Natural killer cell treated with Interleukin-12 subunit alpha and Interleukin-12 subunit beta and Interleukin-15 and Interleukin-18, amount 100 ng/mL, for 72 hours (primary cell): ENCODE results near the gene CST2. TPM values are rescaled to one million over a fixed set of nuclear protein-coding genes. Genes with fewer than 3 reads are reported as not detected.
"Not testable (repeated sequence)": the region's sequence is repeated elsewhere in the genome, so short reads cannot be mapped to it uniquely, and the experiment has no call there.

Source experiments
- ATAC-seq, 2 donors: fragments of 150-1000 bp; cut with Tn5 transposase in 1 of 2; sonication (Bioruptor Pico), chemical (Tn5 transposase) in 1 of 2; 2 replicates each; pipeline ENCODE4 v1.10.0; 2021
- DNase-seq: peaks from one replicate; pipeline ENCODE4 v3.0.0; 2022; ENCODE audit warnings: low spot score
- H3K27ac Mint-ChIP-seq, 2 donors: 1 replicate in 1 of 2; 2 replicates in 1 of 2; pipeline ENCODE4 v1.8.0; 2022; ENCODE audit warnings: mixed read lengths in 2 of 2, mild to moderate bottlenecking in 1 of 2, moderate library complexity in 1 of 2
- H3K27me3 Mint-ChIP-seq, 2 donors: 1 replicate in 1 of 2; 2 replicates in 1 of 2; pipeline ENCODE4 v1.8.0; 2022; ENCODE audit warnings: mixed read lengths in 2 of 2
- H3K36me3 Mint-ChIP-seq: one replicate; pipeline ENCODE4 v1.8.0; 2022; ENCODE audit warnings: mixed read lengths
- H3K4me1 Mint-ChIP-seq, 2 donors: 1 replicate in 1 of 2; 2 replicates in 1 of 2; pipeline ENCODE4 v1.8.0; 2022; ENCODE audit warnings: low read depth in 2 of 2, mixed read lengths in 2 of 2, mild to moderate bottlenecking in 1 of 2
- H3K4me3 Mint-ChIP-seq: one replicate; pipeline ENCODE4 v1.8.0; 2022; ENCODE audit warnings: mixed read lengths
- H3K9me3 Mint-ChIP-seq: 2 replicates; pipeline ENCODE4 v1.8.0; 2022; ENCODE audit warnings: mixed read lengths
- total RNA-seq, 2 donors: library from RNA; stranded (reverse); gene quantifications; one replicate each; pipeline ENCODE4 v1.2.3, GENCODE V29; 2022

Gene CST2
- total RNA-seq, 2 donors from 2014 or later = not detected

DNA sequence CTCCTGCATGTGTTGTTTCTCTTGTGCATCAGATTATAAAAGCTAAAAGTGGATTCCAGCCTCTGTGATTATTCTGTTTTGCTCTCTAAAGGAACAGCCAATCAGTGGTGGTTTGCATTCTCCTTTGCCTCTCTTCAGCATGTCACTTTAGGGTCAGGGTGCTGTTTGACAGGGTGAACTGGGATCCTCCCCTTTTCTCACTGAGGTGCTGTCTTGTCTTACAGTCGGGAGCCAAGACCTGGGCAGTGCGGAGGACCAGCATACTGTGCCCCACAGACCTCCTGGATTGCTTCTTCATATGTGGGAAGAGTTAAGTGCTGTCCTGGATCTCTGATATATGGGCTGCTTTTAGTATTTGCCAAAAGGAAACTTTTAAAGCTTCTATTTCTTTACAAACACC lies 15.2 kb upstream of the CST2 start:
- Mint-ChIP-seq H3K4me1 (no peaks in the 10 kb centered on the region), H3K9me3 (peaks cover under 1% of the 10 kb centered on the region), H3K36me3 (no peaks in the 10 kb centered on the region), H3K27ac (no peak overlapping the region), H3K27me3 (peaks cover 26 to 49% of the 10 kb centered on the region in 2 donors), H3K4me3 (no peak overlapping the region)
- no peak for DNase-seq
- peak in 1 of 2 donors; percentile 56 for ATAC-seq

DNA sequence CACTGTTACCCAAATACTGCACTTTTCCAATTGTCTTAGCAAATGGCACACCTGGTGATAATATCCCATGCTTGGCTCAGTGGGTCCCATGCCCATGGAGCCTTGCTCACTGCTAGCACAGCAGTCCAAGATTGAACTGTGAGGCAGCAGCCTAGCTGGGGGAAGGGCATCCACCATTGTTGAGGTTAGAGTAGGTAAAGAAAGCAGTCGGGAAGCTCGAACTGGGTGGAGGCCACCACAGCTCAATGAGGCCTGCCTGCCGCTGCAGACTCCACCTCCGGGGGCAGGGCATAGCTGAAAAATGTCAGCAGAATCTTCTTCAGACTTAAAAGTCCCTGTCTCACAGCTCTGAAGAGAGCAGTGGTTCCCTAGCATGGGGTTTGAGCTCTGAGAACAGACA lies 9.2 kb upstream of the CST2 start:
- H3K4me1 Mint-ChIP-seq = peaks cover 5 to 7% of the 10 kb centered on the region in 2 donors
- no peak overlapping the region for H3K4me3 Mint-ChIP-seq
- DNase-seq = no peak
- H3K27ac Mint-ChIP-seq = no peak overlapping the region
- peaks cover 36 to 54% of the 10 kb centered on the region in 2 donors for H3K27me3 Mint-ChIP-seq
- H3K9me3 Mint-ChIP-seq = peaks cover 5% of the 10 kb centered on the region
- H3K36me3 Mint-ChIP-seq = no peaks in the 10 kb centered on the region
- no peak for ATAC-seq

DNA sequence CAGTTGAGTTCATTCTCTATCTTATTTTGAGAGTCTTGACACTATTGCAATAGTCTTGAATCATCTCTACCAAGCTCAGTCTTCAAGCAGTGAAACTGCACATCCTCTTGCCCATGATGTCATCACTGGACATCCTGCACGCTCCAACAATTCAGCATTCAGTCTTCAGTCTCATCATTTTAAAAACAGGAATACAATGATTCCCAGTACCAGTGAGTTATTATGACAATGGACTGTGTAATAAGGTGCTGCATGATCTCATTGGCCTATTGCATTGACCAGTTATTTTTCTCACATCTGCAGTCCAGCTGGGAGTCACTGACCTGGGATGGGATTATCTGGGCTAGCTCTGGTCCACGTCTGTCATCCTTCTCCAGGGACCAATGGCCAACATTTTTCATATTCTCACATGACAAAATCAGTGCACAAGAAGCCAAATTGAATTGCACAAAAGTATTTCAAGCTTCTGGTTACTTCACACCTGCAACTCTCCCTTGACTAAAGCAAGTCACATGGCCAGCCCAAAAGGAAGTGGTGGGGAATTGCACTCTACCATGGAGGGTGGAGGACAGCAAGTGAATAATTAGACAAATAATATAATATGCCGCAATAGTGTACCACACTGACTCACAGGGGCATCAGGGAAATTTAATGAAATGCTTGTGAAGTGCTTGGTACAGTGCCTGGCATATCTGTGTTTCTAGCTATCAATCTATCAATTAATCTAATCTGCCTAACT lies 6.4 kb upstream of the CST2 start:
- Mint-ChIP-seq H3K27me3 (peaks cover 33 to 53% of the 10 kb centered on the region in 2 donors), H3K36me3 (no peaks in the 10 kb centered on the region), H3K9me3 (peaks cover 5% of the 10 kb centered on the region), H3K27ac (no peak overlapping the region), H3K4me1 (peaks cover 5 to 7% of the 10 kb centered on the region in 2 donors), H3K4me3 (no peak overlapping the region)
- no peak for DNase-seq
- ATAC-seq = no peak

DNA sequence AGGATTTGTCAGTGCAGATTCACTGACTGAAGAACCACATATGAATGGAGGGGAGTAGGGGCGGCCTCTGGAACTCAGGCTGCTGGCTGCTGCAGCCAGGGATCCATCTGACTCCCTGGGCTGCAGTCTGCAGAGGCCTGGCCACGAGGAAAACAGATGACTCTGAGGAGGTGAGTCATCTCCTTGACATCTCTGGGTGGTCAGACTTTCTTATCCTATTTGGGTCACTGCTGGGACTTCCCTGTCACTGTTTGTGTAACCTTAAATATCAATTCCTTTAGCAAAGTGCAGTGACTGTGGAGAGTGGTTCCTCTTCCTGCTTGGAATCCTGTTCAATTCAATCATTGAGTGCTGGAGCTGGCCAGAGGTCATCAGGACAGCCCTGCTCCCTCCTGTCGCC lies 5.4 kb upstream of the CST2 start:
- not testable (repeated sequence) for H3K4me1 Mint-ChIP-seq, DNase-seq, H3K4me3 Mint-ChIP-seq, H3K36me3 Mint-ChIP-seq, H3K9me3 Mint-ChIP-seq, ATAC-seq, H3K27ac Mint-ChIP-seq
- peaks cover 32 to 44% of the 10 kb centered on the region in 2 donors for H3K27me3 Mint-ChIP-seq

DNA sequence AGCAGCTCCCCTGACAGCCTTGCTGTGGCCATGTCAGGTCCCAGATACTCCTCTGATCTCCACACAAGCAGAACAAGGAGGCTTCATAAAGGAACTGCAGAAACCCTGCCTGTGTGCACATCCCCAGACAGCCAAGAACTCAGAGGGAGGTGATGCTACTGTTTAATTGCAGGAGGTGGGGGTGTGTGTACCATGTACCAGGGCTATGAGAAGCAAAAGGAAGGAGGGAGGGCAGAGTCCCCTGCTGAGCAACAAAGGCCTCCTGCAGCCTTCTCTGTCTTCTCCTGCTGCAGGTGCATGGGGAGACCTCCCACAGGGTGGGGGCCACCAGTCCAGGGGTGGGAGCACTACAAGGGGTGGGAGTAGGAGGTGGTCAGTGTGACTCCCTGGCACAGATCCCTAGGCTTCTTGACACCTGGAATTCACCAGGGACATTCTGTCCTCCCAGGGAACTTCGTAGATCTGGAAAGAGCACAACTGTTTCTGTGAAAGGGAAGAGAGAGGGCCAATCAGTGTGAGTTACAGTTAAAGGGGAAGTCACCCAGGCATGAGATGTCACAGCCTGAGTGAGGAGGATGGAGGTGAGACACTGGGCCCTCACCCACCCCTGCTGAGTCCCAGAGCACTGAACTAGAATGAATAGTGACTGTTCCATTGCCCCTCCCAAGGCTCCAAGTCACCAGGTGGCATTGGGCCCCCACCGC lies 2.8 kb downstream of the CST2 start:
- DNase-seq (no peak), ATAC-seq (no peak)
- Mint-ChIP-seq H3K4me3 (no peak overlapping the region), H3K36me3 (no peaks in the 10 kb centered on the region), H3K27me3 (peaks cover under 1 to 4% of the 10 kb centered on the region in 2 donors), H3K4me1 (no peaks in the 10 kb centered on the region), H3K9me3 (no peaks in the 10 kb centered on the region), H3K27ac (no peak overlapping the region)

DNA sequence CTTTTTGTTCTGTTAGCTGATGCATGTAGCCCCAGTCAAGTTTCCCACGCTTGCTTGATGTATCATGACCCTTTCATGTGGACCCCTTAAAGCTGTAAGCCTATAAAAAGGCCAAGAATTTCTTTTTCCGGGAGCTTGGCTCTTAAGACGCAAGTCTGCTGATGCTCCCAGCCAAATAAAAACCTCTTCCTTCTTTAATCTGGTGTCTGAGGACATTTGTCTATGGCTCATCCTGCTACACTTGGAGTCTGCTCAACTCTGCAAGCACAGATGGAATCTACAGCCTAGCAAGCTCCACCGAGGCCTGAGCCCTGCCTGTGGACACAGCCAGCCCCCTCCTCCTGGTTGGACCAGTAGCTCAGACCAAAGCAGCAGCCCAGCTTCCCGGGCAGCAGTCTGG lies 3.4 kb downstream of the CST2 start:
- H3K27ac Mint-ChIP-seq = no peak overlapping the region
- ATAC-seq = no peak
- no peak for DNase-seq
- H3K36me3 Mint-ChIP-seq = no peaks in the 10 kb centered on the region
- no peaks in the 10 kb centered on the region for H3K4me1 Mint-ChIP-seq
- no peak overlapping the region for H3K4me3 Mint-ChIP-seq
- peaks cover 0 to 7% of the 10 kb centered on the region in 2 donors for H3K27me3 Mint-ChIP-seq
- no peaks in the 10 kb centered on the region for H3K9me3 Mint-ChIP-seq

DNA sequence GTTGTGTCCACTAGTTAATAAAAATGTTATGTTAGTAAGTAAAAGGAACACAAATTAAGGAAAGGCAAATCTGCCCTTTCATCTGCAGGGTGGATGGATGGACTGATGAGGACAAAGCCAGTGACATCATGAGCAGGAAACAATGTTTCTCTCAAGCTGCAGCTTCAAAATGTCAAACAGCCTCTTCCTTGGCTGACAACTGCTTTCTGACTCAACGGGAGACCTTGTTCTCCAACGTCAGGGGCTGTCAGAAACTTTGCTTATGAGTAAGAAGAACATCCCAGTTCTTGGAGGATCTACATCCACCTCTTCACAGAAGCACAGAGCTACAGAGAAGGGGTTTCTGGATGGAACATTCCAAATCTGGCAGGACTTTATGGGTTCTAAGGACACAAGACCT lies 6.0 kb downstream of the CST2 start:
- Mint-ChIP-seq H3K4me1 (no peaks in the 10 kb centered on the region), H3K36me3 (no peaks in the 10 kb centered on the region), H3K27ac (no peak overlapping the region), H3K4me3 (no peak overlapping the region), H3K27me3 (peaks cover 7 to 8% of the 10 kb centered on the region in 2 donors), H3K9me3 (no peaks in the 10 kb centered on the region)
- ATAC-seq (no peak), DNase-seq (no peak)

DNA sequence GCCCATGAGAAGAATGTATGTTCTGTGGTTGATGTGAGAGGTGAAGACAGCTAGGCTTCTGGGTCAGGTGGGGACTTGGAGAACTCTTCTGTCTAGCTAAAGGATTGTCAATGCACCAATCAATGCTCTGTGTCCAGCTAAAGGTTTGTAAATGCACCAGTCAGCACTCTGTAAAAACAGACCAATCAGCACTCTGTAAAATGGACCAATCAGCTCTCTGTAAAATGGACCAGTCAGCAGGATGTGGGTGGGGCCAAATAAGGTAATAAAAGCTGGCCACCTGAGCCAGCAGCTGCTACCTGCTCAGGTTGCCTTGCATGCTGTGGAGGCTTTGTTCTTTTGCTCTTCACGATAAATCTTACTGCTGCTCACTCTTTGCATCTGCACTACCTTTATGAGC lies 15.0 kb downstream of the CST2 start:
- not testable (repeated sequence) for H3K4me3 Mint-ChIP-seq, H3K36me3 Mint-ChIP-seq, H3K9me3 Mint-ChIP-seq, H3K4me1 Mint-ChIP-seq, DNase-seq, ATAC-seq, H3K27ac Mint-ChIP-seq
- peaks cover 18 to 39% of the 10 kb centered on the region in 2 donors for H3K27me3 Mint-ChIP-seq

DNA sequence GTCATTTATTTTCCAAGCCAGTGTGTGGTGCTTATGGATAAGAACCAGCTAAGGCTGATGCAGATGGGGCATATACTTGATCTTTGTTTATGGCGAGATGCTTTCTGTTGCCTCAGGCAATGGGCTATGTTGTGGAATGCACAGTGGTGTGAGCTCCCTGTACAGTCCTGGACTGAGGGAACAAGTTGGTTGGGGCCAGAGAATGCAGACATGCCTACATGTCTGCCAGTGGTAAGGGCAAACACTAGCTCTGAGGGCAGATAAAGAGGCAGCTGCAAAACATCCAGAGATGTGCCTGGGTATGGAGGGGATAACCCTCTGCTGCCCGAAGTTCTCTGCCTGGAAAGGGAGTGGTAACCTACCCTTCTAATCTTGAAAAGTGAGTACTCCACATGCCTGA lies 16.2 kb downstream of the CST2 start:
- H3K4me1 Mint-ChIP-seq, DNase-seq, H3K27ac Mint-ChIP-seq, H3K9me3 Mint-ChIP-seq, ATAC-seq, H3K4me3 Mint-ChIP-seq, H3K36me3 Mint-ChIP-seq: not testable (repeated sequence)
- H3K27me3 Mint-ChIP-seq = peaks cover 19 to 31% of the 10 kb centered on the region in 2 donors

DNA sequence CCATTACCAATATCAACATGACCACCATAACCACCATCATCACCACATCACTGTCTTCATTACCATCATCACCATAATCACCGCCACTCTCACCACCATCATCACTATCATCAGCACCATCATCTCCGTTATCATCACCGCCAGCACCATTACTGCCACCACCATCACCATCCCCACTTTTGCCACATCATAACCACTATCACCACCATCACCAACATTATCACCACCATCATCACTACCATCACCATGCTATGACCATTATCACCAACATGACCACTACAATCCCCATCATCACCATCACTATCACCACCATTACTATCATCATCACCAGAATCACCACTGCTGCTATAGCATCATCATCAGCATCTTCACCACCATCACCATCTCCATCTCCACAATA lies 25.7 kb downstream of the CST2 start:
- H3K27me3 Mint-ChIP-seq = peaks cover 4 to 14% of the 10 kb centered on the region in 2 donors
- H3K4me3 Mint-ChIP-seq = no peak overlapping the region
- DNase-seq (no peak), ATAC-seq (no peak)
- no peaks in the 10 kb centered on the region for H3K9me3 Mint-ChIP-seq
- H3K27ac Mint-ChIP-seq = no peak overlapping the region
- no peaks in the 10 kb centered on the region for H3K4me1 Mint-ChIP-seq
- no peaks in the 10 kb centered on the region for H3K36me3 Mint-ChIP-seq

DNA sequence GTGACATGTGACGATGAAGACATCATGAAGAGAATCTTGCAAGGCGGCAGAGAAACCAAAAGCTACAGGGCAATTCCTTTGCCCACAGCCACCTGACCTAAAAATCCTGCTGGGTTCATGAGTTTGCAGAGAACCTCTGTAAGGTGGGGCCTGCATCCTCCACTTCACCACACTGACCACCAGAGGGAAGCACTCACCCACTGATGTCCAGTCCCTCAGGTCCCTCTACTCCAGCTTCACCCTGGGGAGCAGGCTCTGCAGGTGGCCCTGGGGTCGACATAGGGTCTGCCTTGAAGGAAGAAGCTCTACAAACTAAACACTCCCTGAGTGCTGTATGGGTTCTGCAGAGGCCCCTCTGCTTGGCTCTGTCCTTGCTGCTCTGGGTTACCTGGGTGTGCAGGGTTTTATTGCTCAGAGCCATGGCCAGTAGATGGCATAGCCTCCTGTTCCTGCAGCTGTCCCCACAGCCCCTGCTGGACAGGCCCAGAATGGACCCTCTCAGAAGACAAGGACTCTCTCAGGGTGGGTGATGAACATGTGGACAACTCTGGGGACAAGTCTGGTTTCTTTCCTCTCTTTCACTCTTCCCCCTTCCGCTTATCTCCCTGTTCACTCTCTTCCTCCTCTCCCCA lies 27.2 kb downstream of the CST2 start:
- not testable (repeated sequence) for H3K4me3 Mint-ChIP-seq, H3K9me3 Mint-ChIP-seq, H3K36me3 Mint-ChIP-seq, H3K27ac Mint-ChIP-seq, DNase-seq, H3K4me1 Mint-ChIP-seq
- peaks cover 4 to 14% of the 10 kb centered on the region in 2 donors for H3K27me3 Mint-ChIP-seq
- peak; percentile 53 to 71 for ATAC-seq

DNA sequence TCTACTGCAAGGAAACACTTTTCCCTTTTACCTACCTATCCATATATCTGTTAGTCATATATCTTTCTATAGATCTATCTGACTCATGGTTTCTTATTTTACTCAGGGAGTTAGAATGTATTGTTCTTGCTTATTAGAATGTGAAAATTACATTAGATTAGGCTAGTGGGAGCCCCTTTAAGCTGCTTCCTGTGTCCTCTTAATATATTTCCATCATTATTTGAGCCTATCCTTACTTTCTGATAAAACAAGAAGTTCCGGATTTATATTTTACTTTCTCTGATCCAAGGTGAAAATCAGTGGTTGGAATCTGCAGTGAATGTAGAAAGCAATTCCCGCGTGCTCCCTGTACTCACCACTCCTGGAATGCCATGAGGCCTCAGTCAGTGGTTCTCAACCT lies 31.0 kb downstream of the CST2 start:
- no peak overlapping the region for H3K27ac Mint-ChIP-seq
- H3K27me3 Mint-ChIP-seq = peaks cover 16 to 32% of the 10 kb centered on the region in 2 donors
- no peak for DNase-seq
- H3K9me3 Mint-ChIP-seq = no peaks in the 10 kb centered on the region
- ATAC-seq = no peak
- H3K4me1 Mint-ChIP-seq = no peaks in the 10 kb centered on the region
- no peak overlapping the region for H3K4me3 Mint-ChIP-seq
- H3K36me3 Mint-ChIP-seq = no peaks in the 10 kb centered on the region

DNA sequence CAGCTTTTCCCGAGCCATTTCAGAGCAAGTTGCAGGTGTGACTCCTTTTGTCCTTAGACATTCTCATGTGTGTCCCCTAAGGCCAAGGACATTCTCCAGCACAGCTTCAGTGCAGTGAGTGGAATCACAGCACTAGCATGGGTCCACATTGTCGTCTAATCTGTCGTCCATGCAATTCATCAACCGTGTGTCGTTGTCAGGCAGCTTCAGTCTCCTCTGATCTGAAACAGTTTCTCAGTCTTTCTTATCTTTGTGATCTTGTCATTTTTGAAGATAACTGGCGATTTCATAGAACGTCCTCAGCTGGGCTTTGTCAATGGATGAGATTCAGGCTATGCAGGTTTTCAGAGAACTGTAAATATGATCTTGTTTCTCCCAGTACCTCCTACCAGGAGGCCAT lies 31.7 kb downstream of the CST2 start:
- H3K9me3 Mint-ChIP-seq = no peaks in the 10 kb centered on the region

DNA sequence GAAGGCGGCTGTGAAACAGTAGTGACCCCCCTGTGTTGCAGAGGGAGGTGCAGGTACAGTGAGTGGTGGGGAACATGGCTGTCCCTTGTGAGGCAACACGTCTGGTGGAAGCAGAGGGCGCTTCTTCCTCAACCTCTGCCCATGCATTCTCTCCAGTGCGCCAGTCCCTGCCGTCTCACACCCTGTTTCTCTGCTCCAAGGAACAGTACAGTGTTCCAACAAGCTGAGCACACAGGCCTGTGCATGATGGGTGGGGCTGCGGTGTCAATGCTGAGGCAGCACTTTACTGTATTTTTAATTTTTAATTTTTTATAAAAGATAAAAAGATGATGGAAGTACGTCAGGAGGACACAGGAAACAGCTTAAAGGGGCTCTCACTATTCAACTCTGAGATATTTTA lies 32.5 kb downstream of the CST2 start:
- Mint-ChIP-seq H3K4me3 (no peak overlapping the region), H3K4me1 (no peaks in the 10 kb centered on the region), H3K27ac (no peak overlapping the region), H3K9me3 (peaks cover 4% of the 10 kb centered on the region), H3K27me3 (peaks cover 24 to 42% of the 10 kb centered on the region in 2 donors), H3K36me3 (peaks cover 6% of the 10 kb centered on the region)
- DNase-seq = no peak
- ATAC-seq = no peak

More for the DNA sequence above, 31.7 kb downstream of the CST2 start:
- Mint-ChIP-seq H3K27me3 (peaks cover 17 to 34% of the 10 kb centered on the region in 2 donors), H3K36me3 (peaks cover under 1% of the 10 kb centered on the region), H3K4me1 (no peaks in the 10 kb centered on the region), H3K4me3 (no peak overlapping the region), H3K27ac (no peak overlapping the region)
- DNase-seq (no peak), ATAC-seq (no peak)
